HG03558 (cell line): Measurements from ENCODE around the gene UTF1.
"Not testable (repeated sequence)": the region's sequence is repeated elsewhere in the genome, so short reads cannot be mapped to it uniquely, and the experiment has no call there.

ENCODE experiments used
- ATAC-seq: cut with Tn5 transposase; IDR thresholded peaks from one replicate; pipeline ENCODE4 v1.9.1; 2021; ENCODE audit warnings: moderate number of reproducible peaks; ENCODE audit not compliant: unreplicated experiment; ENCODE audit errors: extremely low read depth

UTF1 gene

DNA sequence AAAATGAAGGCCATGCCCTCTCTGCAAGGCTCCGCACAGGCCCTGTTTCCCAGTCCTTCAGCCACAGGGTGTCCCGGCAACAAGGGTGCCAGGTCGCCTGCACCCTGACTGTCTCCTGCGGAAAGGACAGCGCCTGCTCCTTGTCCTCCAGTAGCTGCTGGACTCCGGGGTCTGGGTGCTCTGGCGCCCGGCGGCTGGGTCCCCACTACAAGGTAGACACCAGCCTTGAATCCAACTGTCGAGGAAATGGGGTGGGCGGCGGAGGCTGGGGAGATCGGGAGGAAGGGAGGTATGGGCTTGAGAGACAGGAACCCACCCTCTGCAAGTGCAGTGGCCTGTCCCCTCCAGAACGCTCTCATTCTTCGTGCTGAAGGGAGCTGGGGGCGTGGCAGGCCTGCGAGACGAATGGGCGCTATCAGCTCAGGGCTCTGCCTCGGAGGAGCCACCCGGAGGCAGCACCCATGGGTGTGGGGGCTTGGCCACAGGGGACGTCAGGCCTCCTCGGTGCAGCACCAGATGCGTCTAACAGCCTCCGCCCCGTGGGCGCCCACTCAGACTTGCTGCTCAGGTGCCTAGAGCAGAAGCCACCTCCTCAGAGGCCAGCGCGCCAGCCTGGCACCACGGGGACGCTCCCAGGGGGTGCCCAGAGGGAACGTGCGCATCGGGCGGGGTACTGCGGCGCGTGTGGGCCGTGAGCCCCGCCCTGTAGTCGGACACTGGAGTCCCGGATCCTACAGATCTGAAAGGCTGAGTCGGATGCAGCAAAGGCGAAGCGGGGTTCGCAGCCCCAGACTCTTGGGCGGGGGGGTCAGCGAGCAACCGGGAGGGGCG lies 31.1 kb downstream of the UTF1 start:
- ATAC-seq = no peak

DNA sequence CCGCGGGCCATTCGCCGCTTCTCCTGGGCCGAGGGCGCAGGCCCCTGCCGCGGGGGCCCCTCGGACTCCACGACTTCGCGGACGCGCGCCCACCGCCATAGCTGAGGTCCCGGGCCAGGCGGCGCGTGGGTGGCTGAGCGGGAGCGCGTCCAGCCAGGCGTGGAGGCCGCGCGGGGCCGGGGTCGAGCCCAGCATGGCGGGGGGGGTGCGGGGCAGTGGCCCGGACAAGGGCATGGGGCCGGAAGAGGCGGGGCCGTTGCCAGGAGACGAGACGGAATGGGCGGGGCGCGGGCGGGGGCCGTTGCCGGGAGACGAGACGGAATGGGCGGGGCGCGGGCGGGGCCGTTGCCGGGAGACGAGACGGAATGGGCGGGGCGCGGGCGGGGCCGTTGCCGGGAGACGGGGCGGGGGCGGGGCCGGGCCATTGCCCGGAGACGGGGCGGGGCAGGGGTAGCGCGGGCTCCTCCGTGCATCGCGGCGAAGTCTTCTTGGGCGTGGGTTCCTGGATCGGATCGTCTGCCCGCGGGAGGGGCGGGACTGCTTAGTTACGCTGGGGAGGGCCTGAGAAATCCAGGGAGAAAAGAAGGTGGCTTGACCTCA lies 31.8 kb downstream of the UTF1 start:
- ATAC-seq = no peak

DNA sequence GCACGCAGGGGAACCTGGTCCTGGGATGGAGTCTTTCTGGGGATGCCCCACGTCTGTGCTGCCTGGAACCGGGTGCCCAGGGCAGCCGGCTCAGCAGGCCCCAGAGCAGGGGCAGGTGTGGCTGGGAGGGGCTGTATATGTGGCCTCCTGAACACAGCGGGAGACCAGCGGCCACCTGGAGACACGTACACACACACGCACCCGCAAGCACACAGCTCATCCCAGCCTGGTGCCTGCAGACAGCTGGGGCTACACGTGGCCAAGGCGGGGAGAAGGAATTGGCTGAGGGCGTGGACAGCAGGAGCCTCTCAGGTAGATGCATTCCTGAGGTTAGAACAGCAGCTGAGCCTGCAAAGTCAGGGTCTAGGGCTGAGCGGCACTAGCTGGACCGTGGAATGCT lies 32.7 kb downstream of the UTF1 start:
- ATAC-seq = no peak

DNA sequence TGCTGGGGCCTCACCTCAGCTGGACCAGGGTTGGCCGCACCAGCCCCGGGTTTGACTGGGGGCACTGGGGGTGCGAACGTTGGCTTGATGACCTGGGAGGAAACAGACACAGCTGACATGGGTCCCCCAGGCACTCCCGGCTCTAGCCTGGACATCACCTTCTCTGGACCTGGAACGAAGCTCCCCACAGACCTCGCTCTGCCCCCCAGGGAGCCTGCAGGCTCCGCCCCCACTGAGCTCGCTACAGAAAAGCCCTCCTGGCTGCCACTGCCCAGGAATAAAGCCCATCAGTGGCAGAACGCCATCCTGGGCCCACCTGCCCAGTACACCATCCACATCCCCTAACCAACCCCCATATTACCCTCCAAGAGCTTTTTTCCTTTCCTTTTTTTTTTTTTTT lies 33.7 kb downstream of the UTF1 start:
- ATAC-seq = no peak

DNA sequence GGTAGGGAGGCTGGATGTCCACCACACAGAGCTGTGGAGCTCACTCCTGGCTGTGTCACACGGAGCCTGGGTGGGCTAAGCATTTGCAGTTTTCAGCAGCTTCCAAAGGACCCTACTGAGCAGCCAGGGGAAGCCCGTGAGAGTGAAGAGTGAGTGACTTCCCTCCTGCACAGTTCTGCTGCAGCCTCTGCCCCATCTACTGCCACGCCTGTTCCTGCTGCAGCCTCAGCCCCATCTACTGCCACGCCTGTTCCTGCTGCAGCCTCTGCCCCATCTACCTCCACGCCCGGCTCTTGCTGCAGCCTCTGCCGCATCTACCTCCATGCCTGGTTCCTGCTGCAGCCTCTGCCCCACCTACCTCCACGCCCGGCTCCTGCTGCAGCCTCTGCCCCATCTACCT lies 34.4 kb downstream of the UTF1 start:
- no peak for ATAC-seq

DNA sequence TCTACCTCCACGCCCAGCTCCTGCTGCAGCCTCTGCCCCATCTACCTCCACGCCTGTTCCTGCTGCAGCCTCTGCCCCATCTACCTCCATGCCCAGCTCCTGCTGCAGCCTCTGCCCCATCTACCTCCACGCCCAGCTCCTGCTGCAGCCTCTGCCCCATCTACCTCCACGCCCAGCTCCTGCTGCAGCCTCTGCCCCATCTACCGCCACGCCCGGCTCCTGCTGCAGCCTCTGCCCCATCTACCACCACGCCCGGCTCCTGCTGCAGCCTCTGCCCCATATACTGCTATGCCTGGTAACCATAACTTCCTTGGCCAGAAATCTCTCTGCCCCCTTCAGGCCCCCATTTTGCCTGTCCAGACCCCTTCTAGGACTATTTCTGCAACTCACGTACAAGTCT lies 35.0 kb downstream of the UTF1 start:
- not testable (repeated sequence) for ATAC-seq

DNA sequence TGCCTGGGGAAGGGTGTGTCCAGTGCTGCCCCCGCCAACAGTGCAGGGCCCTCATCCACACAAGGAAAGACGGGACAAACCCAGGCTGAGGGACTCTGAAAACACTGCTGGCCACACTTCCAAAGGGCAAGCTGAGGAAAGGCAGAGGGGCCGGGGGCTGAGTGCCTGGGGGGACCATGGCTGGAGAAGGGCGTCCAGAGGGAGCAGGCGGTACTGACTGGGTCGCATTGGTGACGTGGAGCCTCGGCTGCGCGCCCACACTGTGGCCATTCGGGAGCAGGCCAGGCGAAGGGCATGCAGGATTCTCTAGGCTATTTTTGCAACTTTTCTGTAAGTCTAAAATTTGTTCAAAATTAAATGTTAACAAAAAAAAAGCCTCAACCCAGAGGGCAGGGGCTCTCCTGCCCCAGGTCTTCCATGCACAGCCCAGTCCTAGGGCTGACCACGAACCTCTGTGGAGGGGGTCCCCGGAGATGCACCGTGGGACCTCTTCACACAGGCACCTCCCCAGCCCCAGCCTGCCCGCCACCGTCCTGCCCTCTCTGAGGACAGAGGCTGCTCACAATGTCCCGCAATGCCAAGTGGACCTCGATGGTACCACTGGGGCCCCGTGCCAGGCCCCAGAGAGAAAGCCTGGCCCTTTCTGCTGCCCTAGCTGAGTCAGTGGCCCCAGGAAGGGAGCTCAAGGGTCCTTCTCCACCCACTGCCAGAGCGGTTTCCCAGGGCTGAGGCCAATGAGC lies 36.2 kb downstream of the UTF1 start:
- ATAC-seq = no peak

DNA sequence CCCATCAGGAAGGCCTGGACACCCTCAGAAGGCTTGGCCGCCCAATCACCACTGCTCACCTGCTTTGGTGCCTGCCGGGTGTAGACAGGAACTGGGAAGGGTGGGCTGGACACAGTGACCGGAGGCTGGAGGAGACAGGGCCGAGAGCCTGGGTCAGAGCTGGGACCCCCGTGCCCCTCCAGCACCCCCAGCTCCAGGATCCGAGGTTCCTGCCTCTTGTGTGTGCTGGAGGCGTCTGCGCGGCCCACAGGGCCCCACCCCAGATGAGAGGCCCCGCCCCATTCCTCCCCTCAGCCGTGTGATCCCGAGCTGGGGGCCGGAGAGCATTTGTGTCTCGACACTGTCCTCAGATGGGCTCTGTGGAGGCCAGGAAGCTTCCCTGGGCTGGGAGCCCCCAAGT lies 37.3 kb downstream of the UTF1 start:
- ATAC-seq = no peak

DNA sequence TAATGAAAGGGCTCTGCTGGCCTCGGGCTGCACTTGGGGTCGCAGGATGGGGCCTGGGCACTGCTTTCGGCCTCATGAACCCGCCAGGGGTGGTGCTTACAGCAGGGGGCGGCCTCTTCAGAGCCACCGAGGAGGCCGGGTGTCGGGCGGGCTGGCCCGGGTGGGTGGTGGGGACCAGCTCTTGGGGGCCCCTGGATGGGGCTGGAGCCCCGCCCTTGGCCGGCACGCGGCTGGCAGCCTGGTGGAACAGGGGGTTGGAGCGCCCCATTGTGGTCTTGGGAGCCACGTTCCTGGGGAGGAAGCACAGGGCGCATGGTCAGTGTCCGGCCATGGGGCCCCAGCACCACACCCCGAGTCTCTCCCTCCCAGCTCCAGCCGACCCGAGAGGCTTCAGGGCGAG lies 37.8 kb downstream of the UTF1 start:
- ATAC-seq = no peak

DNA sequence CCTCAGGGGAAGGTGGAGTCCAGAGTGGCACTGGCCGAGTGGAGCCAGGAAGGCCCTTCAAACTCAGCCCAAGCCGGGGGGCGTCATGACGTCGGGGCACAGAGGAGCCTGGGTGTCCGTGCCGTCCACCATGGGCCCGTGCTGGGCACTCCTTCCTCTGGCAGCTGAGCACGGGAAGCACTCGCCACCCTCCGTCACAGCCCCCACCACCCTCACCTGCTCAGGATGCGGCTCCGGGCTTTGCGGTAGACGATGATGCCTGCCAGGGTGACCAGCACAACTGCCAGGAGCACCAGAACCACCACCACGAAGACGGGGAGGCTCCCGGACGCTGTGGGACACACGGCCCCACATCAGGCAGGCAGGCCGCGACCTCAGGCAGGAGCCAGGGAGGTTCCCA lies 38.5 kb downstream of the UTF1 start:
- ATAC-seq = no peak

DNA sequence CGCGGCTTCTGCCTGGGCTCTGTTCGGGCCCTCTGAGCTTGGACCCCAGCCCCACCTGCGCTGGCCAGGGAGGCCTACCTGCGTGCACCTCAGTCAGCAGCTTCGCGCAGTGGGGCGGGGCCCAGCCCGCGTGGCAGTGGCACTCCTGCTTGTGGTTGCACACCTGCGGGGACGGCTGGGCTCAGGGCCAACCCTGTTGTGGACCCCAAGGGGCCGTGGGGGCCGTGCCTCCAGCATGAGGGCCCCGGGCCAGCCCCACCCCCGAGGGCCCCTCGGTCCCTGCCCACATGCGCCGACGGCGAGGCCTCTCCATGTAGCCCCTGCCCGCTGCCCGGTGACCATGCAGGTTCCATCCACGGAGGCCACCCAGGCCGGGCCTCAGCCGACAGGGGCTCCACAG lies 39.4 kb downstream of the UTF1 start:
- no peak for ATAC-seq

DNA sequence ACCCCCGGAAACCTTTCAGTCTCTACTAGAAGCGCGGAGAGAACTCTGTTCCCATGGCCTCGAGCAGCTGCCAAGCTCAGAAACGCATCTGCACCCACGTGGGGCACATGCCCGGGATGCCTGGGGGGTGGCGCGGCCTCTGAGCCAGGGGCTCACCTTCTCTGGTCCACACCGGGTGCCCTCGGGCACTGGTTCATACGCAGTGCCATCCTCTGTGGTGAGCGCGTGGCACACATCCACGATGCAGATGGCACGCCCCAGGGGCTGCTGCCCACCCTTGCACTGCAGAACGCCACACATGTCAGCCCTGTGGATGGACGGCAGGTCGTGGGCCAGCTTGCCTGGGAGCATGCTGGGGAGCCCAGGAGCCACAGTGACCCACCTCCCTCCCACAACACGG lies 40.2 kb downstream of the UTF1 start:
- no peak for ATAC-seq

DNA sequence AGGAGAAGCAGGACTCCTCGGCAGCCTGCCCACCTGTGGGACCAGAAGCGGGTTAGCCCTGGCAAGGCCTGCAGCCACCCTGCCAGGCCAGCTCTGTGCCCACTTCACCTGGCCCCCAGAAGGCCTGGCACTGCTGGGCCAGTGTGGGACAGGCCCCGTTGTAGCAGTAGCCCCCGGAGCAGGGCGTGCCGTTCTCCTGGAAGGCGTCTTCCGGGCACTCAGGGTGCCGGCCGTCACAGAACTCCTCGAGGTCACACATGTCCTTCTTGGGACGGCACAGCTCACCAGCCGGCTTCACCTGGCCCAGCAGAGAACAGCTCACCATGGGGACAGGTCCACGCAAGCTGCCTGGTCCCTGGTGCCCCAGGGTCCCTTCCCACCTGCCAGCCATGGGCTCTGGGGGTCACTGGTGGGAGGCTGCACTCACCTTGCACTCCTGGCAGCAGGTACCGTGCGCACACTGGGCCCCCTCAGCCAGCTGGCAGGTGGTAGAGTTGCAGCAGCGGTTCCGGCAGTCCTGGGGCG lies 40.8 kb downstream of the UTF1 start:
- ATAC-seq = no peak

DNA sequence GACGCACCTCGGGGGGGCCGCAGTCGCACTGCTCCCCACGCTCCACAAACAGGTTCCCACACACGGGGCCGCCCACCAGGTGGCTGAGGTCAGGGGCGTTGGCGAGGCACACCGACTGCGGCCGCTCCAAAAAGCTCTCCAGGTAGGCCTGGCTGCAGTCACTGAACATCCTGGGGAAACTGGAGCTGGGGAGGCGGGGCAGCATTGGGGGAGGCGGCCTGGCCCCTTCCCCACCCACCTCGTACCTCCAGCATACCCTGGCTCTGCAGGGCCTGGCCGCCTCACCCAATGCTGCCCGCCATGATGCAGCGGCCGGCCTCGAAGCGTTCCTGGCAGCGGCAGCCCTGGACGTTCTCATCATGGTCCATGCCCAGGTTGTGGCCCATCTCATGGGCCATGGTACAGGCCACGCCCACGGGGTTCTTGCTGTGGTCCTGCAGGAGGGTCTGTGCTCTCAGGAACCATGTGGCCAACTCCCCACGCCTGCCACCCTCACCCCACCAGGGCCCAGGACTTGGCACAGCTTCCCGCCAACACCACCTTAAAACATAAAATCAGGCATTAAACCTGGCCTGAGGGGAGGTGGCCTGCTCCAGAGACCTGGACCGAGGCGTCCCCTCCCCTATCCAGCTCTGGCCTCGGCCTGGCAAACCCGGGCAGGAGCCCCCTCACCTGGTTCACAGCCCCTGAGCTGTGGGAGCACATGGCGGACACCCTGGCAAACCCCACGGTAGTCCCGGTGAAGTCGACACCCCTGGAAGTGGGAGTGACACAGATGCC lies 41.7 kb downstream of the UTF1 start:
- no peak for ATAC-seq

DNA sequence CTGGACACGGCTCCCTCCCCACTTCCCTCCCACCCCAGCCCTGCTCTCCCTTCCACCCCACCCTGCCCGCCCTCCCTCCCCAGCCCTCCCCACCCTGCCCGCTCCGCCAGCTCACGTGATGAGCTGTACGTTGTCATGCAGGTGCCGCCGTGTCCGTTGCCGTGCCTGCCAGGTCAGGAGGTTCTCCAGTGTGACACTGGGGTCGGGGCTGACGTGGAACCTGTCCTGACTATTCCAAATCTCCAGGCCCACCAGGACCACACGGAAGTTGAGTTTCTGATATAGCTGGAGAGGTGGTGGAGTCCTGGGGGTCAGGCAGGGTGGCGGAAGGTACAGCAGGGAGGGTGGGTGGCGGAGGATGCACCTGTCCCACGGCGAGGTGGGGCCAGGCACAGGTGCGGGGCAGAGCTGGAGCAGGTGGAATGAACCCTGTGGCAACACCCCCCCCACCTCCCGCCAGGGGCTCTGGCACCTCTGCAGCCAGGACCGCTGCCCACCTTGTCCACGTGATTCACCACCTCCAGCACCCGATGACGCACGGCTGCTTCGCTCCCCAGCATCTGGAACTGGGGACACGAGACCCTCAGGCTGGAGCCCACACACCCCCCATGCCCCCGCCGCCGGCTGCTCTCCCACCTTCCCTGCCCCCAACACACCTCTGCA lies 42.4 kb downstream of the UTF1 start:
- no peak for ATAC-seq

DNA sequence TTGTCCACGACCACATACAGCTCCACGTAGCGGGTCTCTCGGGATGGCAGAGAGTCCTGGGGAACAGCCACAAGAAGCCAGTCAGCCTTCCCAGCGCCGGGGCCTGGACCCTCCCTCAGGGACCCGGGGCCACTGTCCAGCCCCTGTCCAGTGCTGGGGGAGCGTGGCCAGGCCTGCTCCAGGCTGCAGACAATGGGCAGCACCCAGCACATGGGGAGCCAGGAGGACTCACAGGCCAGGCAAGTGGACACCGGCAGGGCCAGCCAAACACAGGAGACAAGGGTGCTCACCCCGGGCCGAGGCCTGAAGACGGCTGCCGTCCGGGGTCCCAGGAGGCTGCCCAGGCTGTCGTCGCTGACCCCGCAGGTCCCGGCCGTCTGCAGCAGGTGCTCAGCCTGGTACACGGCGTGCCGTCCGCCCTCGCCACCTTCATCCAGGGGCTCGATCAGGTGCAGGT lies 43.0 kb downstream of the UTF1 start:
- ATAC-seq = no peak

DNA sequence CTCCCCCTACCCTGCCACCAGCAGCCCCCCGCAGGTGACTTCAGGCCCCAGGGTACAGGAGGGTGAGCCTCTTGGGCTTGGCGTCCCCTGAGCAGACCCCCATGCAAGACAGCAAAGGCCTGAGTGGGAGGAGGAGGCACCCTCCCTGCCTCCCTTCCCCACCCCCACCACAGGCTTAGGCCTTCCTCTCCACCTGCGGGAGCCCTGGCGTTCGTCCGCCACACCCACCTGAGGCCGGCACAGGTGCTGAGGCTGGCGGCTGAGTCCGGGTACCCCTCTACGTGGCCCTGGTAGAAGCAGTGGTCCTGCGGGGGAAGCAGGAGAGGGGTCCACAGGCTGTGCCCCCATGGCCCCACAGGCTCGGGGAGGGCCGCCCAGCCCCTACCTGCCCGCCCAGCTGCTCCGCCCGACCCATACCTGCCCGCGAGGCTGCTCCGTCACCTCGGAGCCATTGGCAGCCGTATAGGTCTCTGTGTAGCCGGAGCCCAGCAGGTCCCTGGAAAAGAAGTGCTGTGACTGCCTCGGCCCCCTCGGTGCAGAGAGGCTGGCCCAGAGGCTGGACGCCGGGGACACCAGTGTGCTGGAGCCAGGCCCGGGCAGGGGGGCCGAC lies 43.6 kb downstream of the UTF1 start:
- ATAC-seq = no peak

DNA sequence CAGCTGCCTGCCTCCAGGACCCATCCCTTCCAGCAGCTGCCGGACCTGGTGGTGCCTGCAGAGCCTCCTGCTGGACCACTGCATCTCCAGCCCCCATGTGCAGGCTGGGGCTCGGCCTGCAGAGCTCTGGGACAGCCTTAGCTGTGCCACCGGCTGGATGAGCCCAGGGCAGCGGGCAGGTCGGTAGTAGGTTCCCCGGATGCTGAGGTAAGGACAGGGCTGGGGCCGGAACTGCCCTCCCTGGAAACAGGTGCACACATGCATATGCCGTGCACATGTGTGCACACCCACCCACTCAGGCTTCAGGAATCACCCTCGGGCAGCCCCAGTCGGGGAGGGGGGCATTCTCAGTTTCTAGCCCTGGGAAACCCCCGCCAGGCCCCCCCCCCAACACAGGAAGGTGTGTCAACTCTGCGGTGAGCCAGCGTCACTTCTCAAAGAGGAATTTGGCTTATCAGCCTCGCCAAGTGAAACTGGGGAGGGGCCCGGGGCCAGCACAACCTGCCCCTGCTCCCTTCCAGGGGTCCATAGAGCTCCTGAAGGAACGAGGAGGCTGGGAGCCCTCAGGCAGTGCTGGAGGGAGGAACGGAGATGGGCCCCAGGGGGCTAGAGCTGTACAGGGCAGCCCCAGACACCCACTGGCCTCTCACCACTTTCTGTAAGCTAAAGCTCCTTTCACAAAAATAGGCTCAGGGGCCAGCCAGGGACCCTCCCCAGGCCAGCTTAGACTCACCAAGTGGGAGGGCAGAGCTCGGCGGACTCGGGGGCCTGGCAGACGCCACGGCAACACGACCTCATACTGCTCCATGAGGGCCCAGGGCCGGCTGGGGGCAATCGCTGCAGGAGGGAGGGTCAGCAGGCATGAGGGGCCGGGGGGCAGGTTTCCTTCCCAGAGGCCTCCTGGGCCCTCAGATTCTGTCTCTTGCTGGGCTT lies 45.0 kb downstream of the UTF1 start:
- peak; percentile 27 for ATAC-seq
